Esophagus muscularis mucosa (tissue), 3 donors: ENCODE measurements around the gene DIRAS1.

Experiments
- POLR2A ChIP-seq: fragments of 450-650 bp; IDR thresholded peaks from one replicate; pipeline ENCODE4 v1.6.1; 2017; ENCODE audit warnings: antibody characterized with exemption, moderate library complexity, mild to moderate bottlenecking, low read depth
- POLR2AphosphoS5 ChIP-seq, 2 donors: sonication (generic); formaldehyde crosslinking; IDR thresholded peaks; one replicate each; pipeline ENCODE4 v1.6.1; 2017; ENCODE audit warnings: antibody characterized with exemption in 2 of 2
- TF ChIP-seq, protein P1 (sequence below), 3 experiments: fragments of 200-600 bp in 2 of 3; fragments of 450-650 bp in 1 of 3; sonication (generic) in 2 of 3; IDR thresholded peaks; one replicate each; pipeline ENCODE4 v1.5.1; 2017 to 2019; ENCODE audit warnings: antibody characterized with exemption in 3 of 3, mild to moderate bottlenecking in 2 of 3, moderate library complexity in 1 of 3

DNA sequence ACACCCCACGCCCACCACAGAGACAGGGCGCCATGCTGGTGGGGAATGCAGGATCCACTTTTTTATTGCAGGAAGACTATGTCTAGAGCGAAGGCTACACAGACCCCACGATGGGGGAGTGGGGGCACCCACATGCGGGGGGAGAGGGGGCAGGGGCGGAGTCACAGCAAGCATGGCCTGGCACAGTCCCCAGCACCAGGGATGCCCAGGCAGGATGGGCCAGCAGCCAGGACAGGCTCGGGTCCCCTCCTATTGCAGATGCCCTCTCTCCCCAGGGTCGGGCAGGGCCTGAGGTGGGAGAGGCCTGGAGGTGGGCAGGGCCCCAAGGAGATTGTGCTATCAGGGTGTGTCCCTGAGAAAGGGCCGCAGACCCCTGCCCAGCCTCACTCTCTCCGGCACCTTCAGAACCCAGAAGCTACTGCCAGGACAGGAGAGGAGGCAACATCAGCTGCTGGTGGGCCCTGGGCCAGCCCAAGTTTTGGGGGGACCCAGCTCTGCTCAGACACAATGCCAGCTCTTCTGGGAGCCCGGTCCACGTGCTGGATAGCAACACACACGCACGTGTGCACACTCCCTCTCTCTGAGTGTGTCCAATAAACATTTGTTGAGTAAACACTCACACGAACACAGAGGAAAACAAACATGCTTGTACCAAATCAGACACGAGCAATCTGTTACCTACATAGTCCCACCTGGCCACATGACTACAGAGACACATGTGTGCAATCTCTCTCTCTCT lies 6.5 kb downstream of the DIRAS1 start:
- TF ChIP-seq, protein P1, sequence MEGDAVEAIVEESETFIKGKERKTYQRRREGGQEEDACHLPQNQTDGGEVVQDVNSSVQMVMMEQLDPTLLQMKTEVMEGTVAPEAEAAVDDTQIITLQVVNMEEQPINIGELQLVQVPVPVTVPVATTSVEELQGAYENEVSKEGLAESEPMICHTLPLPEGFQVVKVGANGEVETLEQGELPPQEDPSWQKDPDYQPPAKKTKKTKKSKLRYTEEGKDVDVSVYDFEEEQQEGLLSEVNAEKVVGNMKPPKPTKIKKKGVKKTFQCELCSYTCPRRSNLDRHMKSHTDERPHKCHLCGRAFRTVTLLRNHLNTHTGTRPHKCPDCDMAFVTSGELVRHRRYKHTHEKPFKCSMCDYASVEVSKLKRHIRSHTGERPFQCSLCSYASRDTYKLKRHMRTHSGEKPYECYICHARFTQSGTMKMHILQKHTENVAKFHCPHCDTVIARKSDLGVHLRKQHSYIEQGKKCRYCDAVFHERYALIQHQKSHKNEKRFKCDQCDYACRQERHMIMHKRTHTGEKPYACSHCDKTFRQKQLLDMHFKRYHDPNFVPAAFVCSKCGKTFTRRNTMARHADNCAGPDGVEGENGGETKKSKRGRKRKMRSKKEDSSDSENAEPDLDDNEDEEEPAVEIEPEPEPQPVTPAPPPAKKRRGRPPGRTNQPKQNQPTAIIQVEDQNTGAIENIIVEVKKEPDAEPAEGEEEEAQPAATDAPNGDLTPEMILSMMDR (IDR thresholded peaks at IDR 0.05) = no peak
- no peak for TF ChIP-seq POLR2AphosphoS5 (IDR thresholded peaks at IDR 0.05)
- TF ChIP-seq POLR2A = no peak
